GM19193 (cell line): ENCODE measurements around the gene GSE1.

Experiments
- POLR2A ChIP-seq: IDR thresholded peaks from 4 replicates; pipeline ENCODE4 v1.6.1; 2011; ENCODE audit not compliant: insufficient read depth, insufficient read length; ENCODE audit errors: extremely low read depth

GSE1 gene

GRCh38 chr16:85571813-85572619, 41.1 kb upstream of the GSE1 start:
- no peak for TF ChIP-seq POLR2A

GRCh38 chr16:85573045-85573695, 40.0 kb upstream of the GSE1 start:
- TF ChIP-seq POLR2A, result no peak

GRCh38 chr16:85573696-85574641, 39.2 kb upstream of the GSE1 start:
- TF ChIP-seq POLR2A, result no peak

GRCh38 chr16:85574672-85575475, 38.2 kb upstream of the GSE1 start:
- no peak for TF ChIP-seq POLR2A

- no peak for TF ChIP-seq POLR2A
Observed at GRCh38 chr16:85575920-85576319, 37.2 kb upstream of the GSE1 start.

GRCh38 chr16:85576944-85577343, 36.2 kb upstream of the GSE1 start:
- no peak for TF ChIP-seq POLR2A

- no peak for TF ChIP-seq POLR2A
Observed at GRCh38 chr16:85577899-85578598, 35.1 kb upstream of the GSE1 start.

- TF ChIP-seq POLR2A, result no peak
Observed at GRCh38 chr16:85578599-85578948, 34.5 kb upstream of the GSE1 start.

GRCh38 chr16:85579191-85579590, 33.9 kb upstream of the GSE1 start:
- no peak for TF ChIP-seq POLR2A

GRCh38 chr16:85579923-85580580, 33.1 kb upstream of the GSE1 start:
- TF ChIP-seq POLR2A, result no peak

GRCh38 chr16:85580684-85581083, 32.4 kb upstream of the GSE1 start:
- no peak for TF ChIP-seq POLR2A

GRCh38 chr16:85582229-85582991, 30.7 kb upstream of the GSE1 start:
- TF ChIP-seq POLR2A, result no peak

GRCh38 chr16:85583491-85584181, 29.5 kb upstream of the GSE1 start:
- no peak for TF ChIP-seq POLR2A

- TF ChIP-seq POLR2A, result no peak
Observed at GRCh38 chr16:85584267-85584666, 28.9 kb upstream of the GSE1 start.
